ENCODE measurements around the gene PWWP2B.

GRCh38 chr10:132351611-132352010, 45.4 kb upstream of the PWWP2B start:
- no peak for TF ChIP-seq POLR2AphosphoS5 (IDR thresholded peaks at IDR 0.05; ENCODE audit: low read depth, low read length)
- no peak for TF ChIP-seq POLR2A (IDR thresholded peaks at IDR 0.05; ENCODE audit: low read depth, low read length)
- no peak for TF ChIP-seq SPI1 (IDR thresholded peaks at IDR 0.05; ENCODE audit: low read depth, low read length)
- TF ChIP-seq TAF1 (IDR thresholded peaks at IDR 0.05; ENCODE audit: low read depth, low read length): no peak
- TF ChIP-seq PAX5 (IDR thresholded peaks at IDR 0.05; ENCODE audit: insufficient read depth, low read length, severe bottlenecking): no peak
- no peak for TF ChIP-seq POU2F2 (IDR thresholded peaks at IDR 0.05; ENCODE audit: low read depth, low read length)

Measured in GM12891 (cell line).